Neural crest cell (in vitro differentiated cells): Measurements from ENCODE around the gene TNK2. TPM values are rescaled to one million over a fixed set of nuclear protein-coding genes. Genes with fewer than 3 reads are reported as not detected.
"Not testable (repeated sequence)": the region's sequence is repeated elsewhere in the genome, so short reads cannot be mapped to it uniquely, and the experiment has no call there.

Experiments used
- DNase-seq: peaks from one replicate; pipeline ENCODE4 v3.0.0; 2021; ENCODE audit warnings: low read depth, mixed read lengths, low spot score
- H3K27ac Mint-ChIP-seq: one replicate; pipeline ENCODE4 v1.8.0; 2021; ENCODE audit warnings: mild to moderate bottlenecking, mixed read lengths; ENCODE audit not compliant: unreplicated experiment
- H3K27me3 Mint-ChIP-seq: 2 replicates; pipeline ENCODE4 v1.8.0; 2021; ENCODE audit warnings: low read depth, mild to moderate bottlenecking, mixed read lengths
- H3K36me3 Mint-ChIP-seq: 2 replicates; pipeline ENCODE4 v1.8.0; 2021; ENCODE audit warnings: low read depth, mild to moderate bottlenecking, mixed read lengths
- H3K4me1 Mint-ChIP-seq: 2 replicates; pipeline ENCODE4 v1.8.0; 2021; ENCODE audit warnings: mixed read lengths
- H3K4me3 Mint-ChIP-seq: one replicate; pipeline ENCODE4 v1.8.0; 2021; ENCODE audit warnings: mild to moderate bottlenecking, mixed read lengths
- H3K9me3 Mint-ChIP-seq: 2 replicates; pipeline ENCODE4 v1.8.0; 2021; ENCODE audit warnings: mixed read lengths
- CTCF ChIP-seq: fragments of 200-600 bp; sonication (generic); conservative IDR thresholded peaks from 2 replicates; pipeline ENCODE4 v1.5.0; 2021; ENCODE audit warnings: antibody characterized with exemption, mild to moderate bottlenecking
- total RNA-seq: library from RNA; stranded (reverse); gene quantifications from 2 replicates; pipeline ENCODE4 v1.2.1, GENCODE V29; 2021

Gene TNK2
- total RNA-seq, 1 donor from 2014 or later = 54.9 TPM

DNA sequence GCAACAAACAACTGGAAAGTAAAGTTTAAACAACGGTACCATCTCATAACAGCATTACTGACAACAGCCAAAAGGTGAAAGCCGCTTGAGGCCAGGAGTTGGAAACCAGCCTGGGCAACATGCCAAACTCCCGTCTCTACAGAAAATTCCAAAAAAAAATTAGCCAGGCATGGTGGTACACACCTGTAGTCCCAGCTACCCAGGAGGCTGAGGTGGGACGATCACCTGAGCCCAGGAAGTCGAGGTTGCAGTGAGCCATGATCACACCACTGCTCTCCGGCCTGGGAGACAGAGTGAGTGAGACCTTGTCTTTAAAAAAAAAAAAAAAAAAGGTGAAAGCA lies 4.4 kb downstream of the TNK2 start:
- Mint-ChIP-seq H3K4me3 (no peak overlapping the region), H3K36me3 (no peaks in the 10 kb centered on the region), H3K4me1 (peaks cover 45% of the 10 kb centered on the region), H3K27ac (no peak overlapping the region), H3K9me3 (no peaks in the 10 kb centered on the region), H3K27me3 (peaks cover 11% of the 10 kb centered on the region)
- no peak for DNase-seq
- TF ChIP-seq CTCF = no peak

- not testable (repeated sequence) for H3K4me3 Mint-ChIP-seq, H3K27ac Mint-ChIP-seq, H3K27me3 Mint-ChIP-seq, H3K9me3 Mint-ChIP-seq, DNase-seq, H3K36me3 Mint-ChIP-seq
- H3K4me1 Mint-ChIP-seq = peaks cover 46% of the 10 kb centered on the region
Observed at GRCh38 chr3:195902634-195903033, 5.7 kb downstream of the TNK2 start.

DNA sequence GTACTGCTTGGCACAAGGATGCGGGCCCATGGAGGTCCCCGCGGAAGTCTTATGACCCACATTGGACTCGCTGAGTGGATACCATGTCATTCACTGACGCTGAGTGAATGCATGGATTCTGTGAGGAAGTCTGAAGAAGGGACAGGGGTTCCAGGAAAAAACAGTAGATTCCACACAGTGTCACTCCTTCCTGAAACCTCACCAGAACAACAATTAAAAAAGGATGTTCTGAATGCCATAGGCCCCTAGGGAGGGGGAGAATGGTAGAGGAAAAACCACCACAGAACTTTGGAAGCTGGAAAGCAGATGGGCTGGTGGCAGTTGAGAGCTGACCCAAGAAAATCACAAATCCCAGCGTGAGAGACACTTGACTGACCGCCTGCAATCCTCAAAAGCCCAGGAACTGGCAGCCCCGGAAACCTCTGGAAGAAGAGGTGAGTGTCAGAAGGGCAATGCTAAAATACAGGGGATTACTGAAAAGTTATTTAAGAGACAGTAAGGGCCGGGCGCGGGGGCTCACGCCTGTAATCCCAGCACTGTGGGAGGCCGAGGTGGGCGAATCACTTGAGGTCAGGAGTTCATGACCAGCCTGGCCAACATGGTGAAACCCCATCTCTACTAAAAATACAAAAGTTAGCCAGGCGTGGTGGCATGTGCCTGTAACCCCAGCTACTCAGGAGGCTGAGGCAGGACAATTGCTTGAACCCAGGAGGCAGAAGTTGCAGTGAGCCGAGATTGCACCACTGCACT lies 6.3 kb downstream of the TNK2 start:
- H3K36me3 Mint-ChIP-seq, H3K27ac Mint-ChIP-seq, DNase-seq, H3K27me3 Mint-ChIP-seq, H3K9me3 Mint-ChIP-seq: not testable (repeated sequence)
- Mint-ChIP-seq H3K4me1 (peaks cover 49% of the 10 kb centered on the region), H3K4me3 (peak overlapping the region; percentile 44)

DNA sequence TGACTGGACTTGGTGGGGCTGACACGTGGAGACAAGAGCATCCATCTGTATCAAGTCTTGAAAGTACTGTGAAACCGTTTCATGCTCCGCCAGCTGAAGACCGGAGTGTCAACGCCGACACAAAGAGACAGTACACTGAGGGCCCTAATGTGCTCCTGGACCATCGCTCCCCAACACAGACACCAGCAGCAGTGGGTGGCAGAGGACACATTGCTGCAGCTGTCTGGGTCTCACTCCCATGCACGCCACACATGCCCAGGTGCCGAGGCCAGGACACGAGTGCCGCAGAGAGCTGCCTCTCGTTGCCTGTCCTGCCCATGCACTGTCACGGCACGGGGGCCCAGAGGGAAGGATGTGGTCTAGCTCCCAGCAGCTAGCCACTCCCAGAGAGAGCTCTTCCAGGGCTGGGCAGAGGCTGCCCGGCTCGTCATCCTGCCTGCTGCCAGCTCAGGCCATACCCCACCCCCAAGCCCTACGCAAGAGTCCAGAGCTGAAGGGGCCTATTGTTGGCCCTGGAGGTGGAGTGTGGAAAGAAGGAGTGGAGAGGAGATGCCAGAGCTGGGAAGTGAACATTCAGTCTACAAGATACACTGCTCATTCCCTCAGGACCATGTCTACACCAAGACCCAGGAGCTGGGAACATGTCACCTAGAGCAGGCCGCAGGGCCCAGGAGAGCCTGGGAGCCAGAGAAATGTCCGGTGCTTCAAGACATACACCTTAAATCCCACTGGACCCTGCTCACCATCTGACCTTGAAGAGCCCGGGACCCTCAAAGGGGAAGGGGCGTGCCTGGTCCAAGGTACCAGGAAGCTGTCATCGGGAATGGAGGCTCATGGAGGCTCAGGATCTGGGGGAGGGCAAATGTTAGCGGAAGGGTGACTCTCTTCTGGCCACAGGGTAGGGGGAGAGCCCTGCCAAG lies 7.7 kb downstream of the TNK2 start:
- H3K36me3 Mint-ChIP-seq = no peaks in the 10 kb centered on the region
- peaks cover 47% of the 10 kb centered on the region for H3K4me1 Mint-ChIP-seq
- H3K9me3 Mint-ChIP-seq = no peaks in the 10 kb centered on the region
- TF ChIP-seq CTCF = no peak
- DNase-seq = no peak
- peaks cover 4% of the 10 kb centered on the region for H3K27me3 Mint-ChIP-seq
- no peak overlapping the region for H3K4me3 Mint-ChIP-seq
- H3K27ac Mint-ChIP-seq = peak overlapping the region; percentile 43

- no peak overlapping the region for H3K4me3 Mint-ChIP-seq
- no peaks in the 10 kb centered on the region for H3K36me3 Mint-ChIP-seq
- no peak for TF ChIP-seq CTCF
- DNase-seq = no peak
- H3K9me3 Mint-ChIP-seq = no peaks in the 10 kb centered on the region
- H3K4me1 Mint-ChIP-seq = peaks cover 44% of the 10 kb centered on the region
- H3K27ac Mint-ChIP-seq = peak overlapping the region; percentile 43
- peaks cover 4% of the 10 kb centered on the region for H3K27me3 Mint-ChIP-seq
Observed at GRCh38 chr3:195899701-195900435, 8.5 kb downstream of the TNK2 start.

DNA sequence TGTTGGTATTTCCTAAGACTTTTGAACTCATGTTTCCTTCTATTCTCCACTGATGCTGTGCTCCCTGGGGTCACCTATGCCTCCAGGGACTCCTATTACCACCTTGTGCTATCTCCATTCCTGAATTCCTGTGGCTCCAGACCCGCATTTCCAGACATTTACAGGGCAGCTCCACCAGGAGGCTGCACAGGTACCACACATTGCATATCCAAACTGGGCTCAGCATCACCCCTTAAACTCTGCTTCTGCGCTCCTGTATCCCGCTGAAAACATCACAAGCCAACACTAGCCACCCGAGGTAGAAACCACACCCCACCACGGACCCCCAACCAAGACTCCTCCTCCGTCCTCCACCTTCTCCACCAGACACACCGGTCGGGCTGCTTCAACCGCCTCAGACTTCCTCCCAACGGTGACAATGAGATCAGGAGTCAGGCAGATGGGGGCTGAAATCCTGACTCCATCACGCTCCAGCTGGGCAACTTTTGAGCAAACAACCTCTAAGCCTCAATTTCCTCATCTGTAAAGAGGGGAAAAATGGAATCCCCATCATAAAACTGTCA lies 10.4 kb downstream of the TNK2 start:
- no peaks in the 10 kb centered on the region for H3K36me3 Mint-ChIP-seq
- TF ChIP-seq CTCF = no peak
- DNase-seq = no peak
- H3K4me3 Mint-ChIP-seq = peak overlapping the region; percentile 77
- peaks cover 6% of the 10 kb centered on the region for H3K27me3 Mint-ChIP-seq
- peaks cover 49% of the 10 kb centered on the region for H3K4me1 Mint-ChIP-seq
- no peak overlapping the region for H3K27ac Mint-ChIP-seq
- no peaks in the 10 kb centered on the region for H3K9me3 Mint-ChIP-seq
